ENCODE results near the gene ADRM1.

The ADRM1 gene

GRCh38 chr20:62313021-62313420 is 10.2 kb downstream of the ADRM1 start:
- FAIRE-seq (no peak), DNase-seq (ENCODE audit: insufficient read length, low spot score) (no peak)
- no peak for TF ChIP-seq POLR2AphosphoS5 (IDR thresholded peaks at IDR 0.05; ENCODE audit: low read depth, low read length)
- TF ChIP-seq SPI1 (IDR thresholded peaks at IDR 0.05; ENCODE audit: low read depth, low read length), result no peak

DNA sequence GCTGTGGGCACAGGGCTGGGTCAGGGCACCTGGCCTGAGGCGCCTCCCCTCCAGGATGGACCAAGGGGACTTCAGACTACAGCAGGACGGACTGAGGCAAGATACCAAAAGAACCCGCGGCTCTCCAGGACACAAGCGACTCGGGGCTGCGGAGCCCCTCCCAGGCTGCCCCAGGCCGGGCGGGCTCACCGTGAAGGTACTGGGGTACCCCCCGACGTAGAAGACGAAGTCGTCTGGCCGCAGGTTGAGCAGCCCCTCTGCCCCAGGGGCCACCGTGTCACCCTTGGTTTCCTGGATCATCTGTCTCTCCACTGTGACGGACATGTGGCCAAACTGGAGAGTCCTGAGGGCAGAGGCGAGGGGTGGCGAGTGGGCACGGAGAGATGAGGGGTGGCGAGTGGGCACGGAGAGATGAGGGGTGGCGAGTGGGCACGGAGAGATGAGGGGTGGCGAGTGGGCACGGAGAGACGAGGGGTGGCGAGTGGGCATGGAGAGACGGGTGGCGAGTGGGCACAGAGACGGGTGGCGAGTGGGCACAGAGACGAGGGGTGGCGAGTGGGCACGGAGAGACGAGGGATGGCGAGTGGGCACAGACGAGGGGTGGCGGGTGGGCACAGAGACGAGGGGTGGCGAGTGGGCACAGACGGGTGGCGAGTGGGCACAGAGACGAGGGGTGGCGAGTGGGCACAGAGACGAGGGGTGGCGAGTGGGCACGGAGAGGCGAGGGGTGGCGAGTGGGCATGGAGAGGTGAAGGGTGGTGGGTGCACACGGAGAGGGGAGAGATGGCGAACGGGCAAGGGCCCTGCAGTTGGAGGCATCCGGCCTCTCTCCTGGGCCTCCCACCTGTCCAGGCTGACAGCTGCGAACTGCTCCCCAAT is 10.9 kb downstream of the ADRM1 start:
- DNase-seq (ENCODE audit: insufficient read length, low spot score) (no peak), FAIRE-seq (no peak)
- no peak for TF ChIP-seq PAX5 (IDR thresholded peaks at IDR 0.05; ENCODE audit: insufficient read depth, low read length, severe bottlenecking)
- no peak for TF ChIP-seq POU2F2 (IDR thresholded peaks at IDR 0.05; ENCODE audit: low read depth, low read length)
- TF ChIP-seq POLR2A (IDR thresholded peaks at IDR 0.05; ENCODE audit: low read depth, low read length), result no peak
- no peak for TF ChIP-seq TAF1 (IDR thresholded peaks at IDR 0.05; ENCODE audit: low read depth, low read length)
- no peak for TF ChIP-seq SPI1 (IDR thresholded peaks at IDR 0.05; ENCODE audit: low read depth, low read length)
- no peak for TF ChIP-seq POLR2AphosphoS5 (IDR thresholded peaks at IDR 0.05; ENCODE audit: low read depth, low read length)

- FAIRE-seq (no peak), DNase-seq (ENCODE audit: insufficient read length, low spot score) (no peak)
- TF ChIP-seq POLR2AphosphoS5 (IDR thresholded peaks at IDR 0.05; ENCODE audit: low read depth, low read length) (no peak), POU2F2 (IDR thresholded peaks at IDR 0.05; ENCODE audit: low read depth, low read length) (no peak)
Measured at GRCh38 chr20:62314339-62314638, 11.5 kb downstream of the ADRM1 start.

DNA sequence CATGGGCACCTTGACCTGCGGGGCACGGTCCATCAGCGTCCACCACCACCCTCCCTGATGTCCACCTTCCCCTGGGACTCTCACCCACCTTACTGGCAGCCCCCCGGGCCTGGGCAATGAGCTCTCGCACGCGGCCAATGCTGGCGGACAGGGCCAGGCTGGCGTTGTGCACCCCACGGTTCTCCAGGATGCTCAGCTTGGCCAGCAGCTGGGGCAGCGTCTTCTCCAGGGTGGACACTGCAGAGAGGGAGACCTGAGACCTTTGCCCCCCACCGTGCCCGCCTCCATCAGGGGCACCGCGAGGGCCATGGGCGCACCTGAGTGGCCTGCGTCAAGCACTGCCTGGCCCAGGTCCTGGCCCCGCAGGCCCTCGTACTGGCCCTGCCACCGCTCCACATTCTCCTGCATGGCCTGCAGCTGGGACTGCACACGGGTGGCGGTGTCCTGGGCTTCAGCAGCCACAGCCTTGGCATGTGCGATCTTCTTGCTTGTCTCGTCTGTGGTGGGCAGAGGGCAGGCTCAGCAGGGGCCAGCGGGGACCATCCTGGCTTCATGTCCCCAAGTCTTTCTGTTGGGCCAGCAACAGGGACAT is 12.0 kb downstream of the ADRM1 start:
- no peak for FAIRE-seq
- TF ChIP-seq POLR2AphosphoS5 (IDR thresholded peaks at IDR 0.05; ENCODE audit: low read depth, low read length) (no peak), POLR2A (IDR thresholded peaks at IDR 0.05; ENCODE audit: low read depth, low read length) (no peak), TAF1 (IDR thresholded peaks at IDR 0.05; ENCODE audit: low read depth, low read length) (no peak), SPI1 (IDR thresholded peaks at IDR 0.05; ENCODE audit: low read depth, low read length) (no peak), PAX5 (IDR thresholded peaks at IDR 0.05; ENCODE audit: insufficient read depth, low read length, severe bottlenecking) (no peak), POU2F2 (IDR thresholded peaks at IDR 0.05; ENCODE audit: low read depth, low read length) (no peak)
- DNase-seq (ENCODE audit: insufficient read length, low spot score), result no peak

- DNase-seq (ENCODE audit: insufficient read length, low spot score) (no peak), FAIRE-seq (no peak)
- TF ChIP-seq POLR2AphosphoS5 (IDR thresholded peaks at IDR 0.05; ENCODE audit: low read depth, low read length) (no peak), POLR2A (IDR thresholded peaks at IDR 0.05; ENCODE audit: low read depth, low read length) (no peak), PAX5 (IDR thresholded peaks at IDR 0.05; ENCODE audit: insufficient read depth, low read length, severe bottlenecking) (no peak), TAF1 (IDR thresholded peaks at IDR 0.05; ENCODE audit: low read depth, low read length) (no peak), POU2F2 (IDR thresholded peaks at IDR 0.05; ENCODE audit: low read depth, low read length) (no peak), SPI1 (IDR thresholded peaks at IDR 0.05; ENCODE audit: low read depth, low read length) (no peak)
Measured at GRCh38 chr20:62315773-62316172, 13.0 kb downstream of the ADRM1 start.

DNA sequence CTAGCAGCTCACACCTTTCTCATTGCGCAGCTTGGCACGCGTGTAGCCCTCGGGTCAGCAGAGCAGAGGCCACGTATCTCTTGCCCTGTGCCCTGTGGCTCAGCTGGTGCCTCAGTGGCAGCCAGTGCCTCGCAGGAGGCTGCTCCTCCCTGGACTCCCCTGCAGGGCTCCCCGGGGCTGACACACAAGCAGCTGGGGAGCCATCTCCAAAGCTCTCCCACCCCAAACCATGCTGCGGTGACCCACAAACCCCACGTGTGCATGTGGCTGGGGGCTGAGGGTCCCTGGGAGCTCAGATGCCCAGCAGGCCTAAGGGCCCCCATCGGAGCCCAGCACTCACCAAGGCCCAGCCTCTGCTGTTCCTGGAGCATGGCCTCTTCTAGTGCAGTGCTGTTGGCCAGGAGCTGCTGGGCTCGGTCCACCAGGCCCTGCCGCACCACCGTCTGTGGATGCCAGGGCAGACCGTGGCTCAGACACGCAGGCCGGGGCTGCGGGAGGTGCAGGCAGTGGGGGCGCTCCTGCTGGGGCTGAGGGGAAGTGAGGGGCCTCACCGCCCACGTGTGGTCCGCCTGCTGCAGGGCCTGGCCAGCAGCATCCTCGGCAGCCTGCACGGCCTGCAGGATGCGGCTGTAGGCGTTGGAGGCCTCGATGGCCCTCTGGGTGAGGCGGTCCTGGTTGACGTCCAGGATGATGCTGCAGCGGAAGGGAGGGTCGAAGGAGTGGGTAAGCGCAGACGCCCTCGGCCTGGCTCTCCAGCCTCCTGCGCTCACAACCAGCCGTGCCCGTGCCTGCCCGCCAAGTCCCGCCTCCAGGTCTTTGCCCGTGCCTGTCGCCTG is 13.8 kb downstream of the ADRM1 start:
- DNase-seq (ENCODE audit: insufficient read length, low spot score) (no peak), FAIRE-seq (no peak)
- TF ChIP-seq POLR2AphosphoS5 (IDR thresholded peaks at IDR 0.05; ENCODE audit: low read depth, low read length), result no peak
- TF ChIP-seq POLR2A (IDR thresholded peaks at IDR 0.05; ENCODE audit: low read depth, low read length), result no peak
- no peak for TF ChIP-seq SPI1 (IDR thresholded peaks at IDR 0.05; ENCODE audit: low read depth, low read length)
- TF ChIP-seq TAF1 (IDR thresholded peaks at IDR 0.05; ENCODE audit: low read depth, low read length), result no peak
- no peak for TF ChIP-seq POU2F2 (IDR thresholded peaks at IDR 0.05; ENCODE audit: low read depth, low read length)

DNA sequence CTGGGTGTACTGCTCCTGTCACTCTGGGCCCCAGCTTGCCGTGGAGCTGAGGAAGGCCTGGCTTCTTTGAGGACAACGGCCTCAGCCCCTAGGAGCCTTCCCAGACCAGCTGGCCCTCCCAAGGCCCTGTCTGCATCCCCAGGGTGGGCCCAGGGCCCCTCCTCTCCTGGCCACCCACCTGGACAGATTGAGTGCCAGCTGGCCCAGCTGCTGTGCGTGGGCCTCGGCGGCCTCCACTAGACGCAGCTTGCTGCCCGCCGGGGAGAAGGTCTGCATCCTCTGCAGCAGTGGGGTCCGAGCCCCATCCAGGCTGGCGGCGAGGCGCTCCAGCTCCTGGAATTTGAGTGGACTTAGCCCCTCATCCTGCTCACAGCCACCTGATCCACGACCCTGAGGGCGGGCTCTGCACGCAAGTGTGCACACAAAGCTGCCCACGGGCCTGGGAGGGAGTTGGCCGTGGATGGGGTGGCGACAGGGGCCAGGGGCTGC is 14.4 kb downstream of the ADRM1 start:
- TF ChIP-seq TAF1 (IDR thresholded peaks at IDR 0.05; ENCODE audit: low read depth, low read length), result no peak
- TF ChIP-seq POLR2A (IDR thresholded peaks at IDR 0.05; ENCODE audit: low read depth, low read length), result no peak
- TF ChIP-seq POU2F2 (IDR thresholded peaks at IDR 0.05; ENCODE audit: low read depth, low read length), result no peak
- TF ChIP-seq POLR2AphosphoS5 (IDR thresholded peaks at IDR 0.05; ENCODE audit: low read depth, low read length), result no peak
- TF ChIP-seq SPI1 (IDR thresholded peaks at IDR 0.05; ENCODE audit: low read depth, low read length), result no peak
- TF ChIP-seq PAX5 (IDR thresholded peaks at IDR 0.05; ENCODE audit: insufficient read depth, low read length, severe bottlenecking), result no peak
- FAIRE-seq, result no peak

GRCh38 chr20:62318400-62319345 is 15.9 kb downstream of the ADRM1 start:
- no peak for FAIRE-seq
- no peak for DNase-seq (ENCODE audit: insufficient read length, low spot score)
- no peak for TF ChIP-seq POLR2AphosphoS5 (IDR thresholded peaks at IDR 0.05; ENCODE audit: low read depth, low read length)
- TF ChIP-seq PAX5 (IDR thresholded peaks at IDR 0.05; ENCODE audit: insufficient read depth, low read length, severe bottlenecking), result no peak
- TF ChIP-seq TAF1 (IDR thresholded peaks at IDR 0.05; ENCODE audit: low read depth, low read length), result no peak
- TF ChIP-seq SPI1 (IDR thresholded peaks at IDR 0.05; ENCODE audit: low read depth, low read length), result no peak
- TF ChIP-seq POLR2A (IDR thresholded peaks at IDR 0.05; ENCODE audit: low read depth, low read length), result no peak
- TF ChIP-seq POU2F2 (IDR thresholded peaks at IDR 0.05; ENCODE audit: low read depth, low read length), result no peak

More for the DNA sequence above, 14.4 kb downstream of the ADRM1 start:
- no peak for DNase-seq (ENCODE audit: insufficient read length, low spot score)
